ENCODE measurements around the gene VRK2. TPM values are rescaled to one million over a fixed set of nuclear protein-coding genes. Genes with fewer than 3 reads are reported as not detected.
"Not testable (repeated sequence)": the region's sequence is repeated elsewhere in the genome, so short reads cannot be mapped to it uniquely, and the experiment has no call there.

The VRK2 gene
- total RNA-seq, 1 donor: 22.1 TPM

DNA sequence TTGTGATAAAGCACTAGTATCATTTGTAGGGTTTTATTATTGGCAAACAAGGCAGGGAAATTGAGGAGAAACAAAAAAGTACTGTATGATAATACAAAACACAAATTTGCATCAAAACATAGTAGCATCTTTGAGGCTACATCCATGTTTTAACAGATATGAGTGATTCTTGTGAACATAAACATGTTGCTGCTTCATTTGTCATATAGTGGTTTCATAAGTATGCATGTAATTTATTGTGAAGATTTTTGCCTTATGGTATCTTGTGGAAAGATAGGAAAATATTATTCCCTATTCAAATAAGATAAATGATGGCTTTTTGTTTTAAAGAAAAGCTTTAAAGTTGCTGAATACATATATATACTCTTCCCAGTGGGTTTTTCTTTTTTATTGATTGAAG is 60.3 kb downstream of the VRK2 start:
- Histone ChIP-seq H3K27ac (ENCODE audit: low read depth, low read length) (peak overlapping the region; percentile 92), H2AFZ (ENCODE audit: low read length) (no peak overlapping the region), H3K79me2 (ENCODE audit: insufficient read depth, low read length) (no peaks in the 10 kb centered on the region), H3K4me1 (ENCODE audit: insufficient read depth, low read length) (peaks cover 27% of the 10 kb centered on the region), H3K27me3 (ENCODE audit: insufficient read depth, low read length) (no peaks in the 10 kb centered on the region), H3K36me3 (ENCODE audit: insufficient read depth, low read length) (no peaks in the 10 kb centered on the region), H4K20me1 (ENCODE audit: insufficient read depth, low read length) (no peaks in the 10 kb centered on the region), H3K4me3 (ENCODE audit: insufficient read depth, low read length) (no peak overlapping the region), H3K9me3 (ENCODE audit: low read depth, low read length) (no peaks in the 10 kb centered on the region), H3K4me2 (ENCODE audit: insufficient read depth, low read length) (no peak overlapping the region)
- DNase-seq (ENCODE audit: insufficient read length, low spot score, missing footprints): no peak
- TF ChIP-seq, protein P1, sequence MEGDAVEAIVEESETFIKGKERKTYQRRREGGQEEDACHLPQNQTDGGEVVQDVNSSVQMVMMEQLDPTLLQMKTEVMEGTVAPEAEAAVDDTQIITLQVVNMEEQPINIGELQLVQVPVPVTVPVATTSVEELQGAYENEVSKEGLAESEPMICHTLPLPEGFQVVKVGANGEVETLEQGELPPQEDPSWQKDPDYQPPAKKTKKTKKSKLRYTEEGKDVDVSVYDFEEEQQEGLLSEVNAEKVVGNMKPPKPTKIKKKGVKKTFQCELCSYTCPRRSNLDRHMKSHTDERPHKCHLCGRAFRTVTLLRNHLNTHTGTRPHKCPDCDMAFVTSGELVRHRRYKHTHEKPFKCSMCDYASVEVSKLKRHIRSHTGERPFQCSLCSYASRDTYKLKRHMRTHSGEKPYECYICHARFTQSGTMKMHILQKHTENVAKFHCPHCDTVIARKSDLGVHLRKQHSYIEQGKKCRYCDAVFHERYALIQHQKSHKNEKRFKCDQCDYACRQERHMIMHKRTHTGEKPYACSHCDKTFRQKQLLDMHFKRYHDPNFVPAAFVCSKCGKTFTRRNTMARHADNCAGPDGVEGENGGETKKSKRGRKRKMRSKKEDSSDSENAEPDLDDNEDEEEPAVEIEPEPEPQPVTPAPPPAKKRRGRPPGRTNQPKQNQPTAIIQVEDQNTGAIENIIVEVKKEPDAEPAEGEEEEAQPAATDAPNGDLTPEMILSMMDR (IDR thresholded peaks at IDR 0.05; ENCODE audit: extremely low read depth, low read depth, low read length): no peak

DNA sequence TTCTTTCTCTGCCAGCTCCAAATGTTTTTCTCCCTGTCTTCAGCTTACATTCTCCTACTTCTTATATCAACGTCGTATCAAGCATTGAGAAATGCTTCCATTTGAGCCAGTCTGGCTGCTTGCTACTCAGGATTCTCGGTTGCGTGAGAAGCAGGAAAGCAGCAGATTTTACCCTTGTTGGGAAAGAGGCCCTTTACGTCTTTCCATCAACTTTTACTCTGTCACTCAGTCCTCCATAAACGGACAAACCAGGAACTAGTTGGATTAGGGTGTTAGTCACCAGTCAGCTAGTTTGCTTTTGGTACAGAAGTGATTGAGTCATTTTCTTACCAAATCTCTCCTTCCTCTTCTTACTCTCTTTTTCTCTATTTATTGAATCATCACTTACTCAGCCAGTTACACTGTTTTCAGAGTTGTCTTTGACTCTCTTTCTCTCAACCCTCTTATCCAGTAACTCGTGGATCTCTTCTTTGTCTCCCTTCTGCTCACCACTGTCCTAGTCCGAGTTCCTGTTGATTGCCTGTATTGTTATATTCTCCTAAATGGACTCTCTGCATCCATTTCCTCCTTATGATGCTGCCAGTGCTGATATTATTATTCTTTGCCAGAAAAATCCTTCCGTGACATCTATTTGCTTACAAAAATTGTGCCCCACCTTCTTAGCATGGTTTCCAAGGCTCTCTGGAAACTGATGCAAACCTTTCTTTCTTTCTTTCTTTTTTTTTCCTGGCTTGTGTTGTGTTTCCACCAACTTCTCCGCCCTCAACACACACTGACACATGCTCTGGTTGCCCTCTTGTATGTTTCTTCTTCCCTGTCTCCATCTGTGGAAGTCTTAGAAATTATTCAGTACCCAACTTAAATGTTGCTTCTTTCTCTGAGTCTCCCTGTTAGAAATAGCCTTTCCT is 61.5 kb downstream of the VRK2 start:
- Histone ChIP-seq H3K79me2 (ENCODE audit: insufficient read depth, low read length) (no peaks in the 10 kb centered on the region), H3K4me2 (ENCODE audit: insufficient read depth, low read length) (peak overlapping the region; percentile 70), H3K4me1 (ENCODE audit: insufficient read depth, low read length) (peaks cover 33% of the 10 kb centered on the region), H3K27me3 (ENCODE audit: insufficient read depth, low read length) (no peaks in the 10 kb centered on the region), H3K36me3 (ENCODE audit: insufficient read depth, low read length) (no peaks in the 10 kb centered on the region), H3K9me3 (ENCODE audit: low read depth, low read length) (no peaks in the 10 kb centered on the region), H3K27ac (ENCODE audit: low read depth, low read length) (peak overlapping the region; percentile 92), H2AFZ (ENCODE audit: low read length) (peak overlapping the region; percentile 81), H4K20me1 (ENCODE audit: insufficient read depth, low read length) (no peaks in the 10 kb centered on the region), H3K4me3 (ENCODE audit: insufficient read depth, low read length) (peak overlapping the region; percentile 40)
- DNase-seq (ENCODE audit: insufficient read length, low spot score, missing footprints): peak; percentile 32
- TF ChIP-seq, protein P1 (IDR thresholded peaks at IDR 0.05; ENCODE audit: extremely low read depth, low read depth, low read length): no peak

DNA sequence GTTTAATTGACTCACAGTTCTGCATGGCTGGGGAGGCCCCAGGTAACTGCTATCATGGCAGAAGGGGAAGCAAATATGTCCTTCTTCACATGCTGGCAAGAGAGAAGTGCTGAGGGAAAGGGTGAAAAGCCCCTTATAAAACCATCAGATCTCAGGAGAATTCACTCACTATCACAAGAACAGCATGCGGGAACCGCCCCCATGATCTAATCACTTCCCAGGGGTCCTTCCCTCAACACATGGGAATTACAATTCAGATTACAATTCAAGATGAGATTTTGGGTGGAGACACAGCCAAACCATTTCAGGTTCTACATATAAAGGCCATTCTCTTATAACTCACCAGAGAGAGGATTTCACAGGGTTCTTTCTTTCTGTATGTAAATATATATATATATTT is 62.9 kb downstream of the VRK2 start:
- Histone ChIP-seq H3K9me3 (ENCODE audit: low read depth, low read length) (no peaks in the 10 kb centered on the region), H3K36me3 (ENCODE audit: insufficient read depth, low read length) (no peaks in the 10 kb centered on the region), H2AFZ (ENCODE audit: low read length) (no peak overlapping the region), H3K4me1 (ENCODE audit: insufficient read depth, low read length) (peaks cover 34% of the 10 kb centered on the region), H3K27ac (ENCODE audit: low read depth, low read length) (peak overlapping the region; percentile 92), H3K79me2 (ENCODE audit: insufficient read depth, low read length) (no peaks in the 10 kb centered on the region), H3K27me3 (ENCODE audit: insufficient read depth, low read length) (no peaks in the 10 kb centered on the region), H3K4me2 (ENCODE audit: insufficient read depth, low read length) (no peak overlapping the region), H4K20me1 (ENCODE audit: insufficient read depth, low read length) (no peaks in the 10 kb centered on the region), H3K4me3 (ENCODE audit: insufficient read depth, low read length) (no peak overlapping the region)
- no peak for DNase-seq (ENCODE audit: insufficient read length, low spot score, missing footprints)
- TF ChIP-seq, protein P1 (IDR thresholded peaks at IDR 0.05; ENCODE audit: extremely low read depth, low read depth, low read length): no peak

DNA sequence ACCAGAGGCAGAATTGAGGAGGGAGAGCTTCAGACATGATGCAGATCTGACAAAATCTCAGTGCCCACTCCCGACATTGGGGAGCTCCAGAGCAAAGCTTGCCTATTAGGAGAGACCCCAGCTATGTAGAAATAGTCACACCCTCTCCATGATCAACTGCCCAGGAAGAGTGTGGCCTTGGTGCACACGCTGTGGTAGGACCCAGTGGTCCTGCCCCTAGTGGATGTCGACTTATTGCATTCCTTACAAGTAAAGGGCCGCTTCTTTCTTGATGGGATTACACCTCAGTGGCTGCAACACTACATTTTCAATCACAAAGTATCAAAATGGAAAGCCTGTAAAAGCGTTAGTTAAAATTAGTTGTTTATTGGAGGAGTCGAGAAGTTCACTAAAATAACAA is 64.2 kb downstream of the VRK2 start:
- no peaks in the 10 kb centered on the region for H4K20me1 ChIP-seq (ENCODE audit: insufficient read depth, low read length)
- no peaks in the 10 kb centered on the region for H3K27me3 ChIP-seq (ENCODE audit: insufficient read depth, low read length)
- no peak overlapping the region for H2AFZ ChIP-seq (ENCODE audit: low read length)
- no peak overlapping the region for H3K4me2 ChIP-seq (ENCODE audit: insufficient read depth, low read length)
- H3K36me3 ChIP-seq (ENCODE audit: insufficient read depth, low read length): no peaks in the 10 kb centered on the region
- no peaks in the 10 kb centered on the region for H3K79me2 ChIP-seq (ENCODE audit: insufficient read depth, low read length)
- H3K27ac ChIP-seq (ENCODE audit: low read depth, low read length): no peak overlapping the region
- H3K9me3 ChIP-seq (ENCODE audit: low read depth, low read length): no peaks in the 10 kb centered on the region
- no peak overlapping the region for H3K4me3 ChIP-seq (ENCODE audit: insufficient read depth, low read length)
- DNase-seq (ENCODE audit: insufficient read length, low spot score, missing footprints): no peak
- TF ChIP-seq, protein P1 (IDR thresholded peaks at IDR 0.05; ENCODE audit: extremely low read depth, low read depth, low read length): no peak
- peaks cover 34% of the 10 kb centered on the region for H3K4me1 ChIP-seq (ENCODE audit: insufficient read depth, low read length)

DNA sequence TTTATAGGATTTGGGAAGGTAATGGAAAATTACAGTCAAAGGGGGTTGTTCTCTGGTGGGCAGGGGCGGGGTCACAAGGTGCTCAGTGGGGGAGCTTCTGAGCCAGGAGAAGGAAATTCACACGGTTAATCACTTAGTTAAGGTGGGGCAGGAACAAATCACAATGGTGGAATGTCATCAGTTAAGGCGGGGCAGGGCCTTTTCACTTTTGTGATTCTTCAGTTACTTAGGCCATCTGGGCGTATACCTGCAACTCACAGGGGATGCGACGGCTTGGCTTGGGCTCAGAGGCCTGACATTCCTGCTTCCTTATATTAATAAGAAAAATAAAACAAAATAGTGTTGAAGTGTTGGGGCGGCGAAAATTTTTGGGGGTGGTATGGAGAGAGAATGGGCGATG is 67.0 kb downstream of the VRK2 start:
- H3K9me3 ChIP-seq (ENCODE audit: low read depth, low read length); H3K79me2 ChIP-seq (ENCODE audit: insufficient read depth, low read length); DNase-seq (ENCODE audit: insufficient read length, low spot score, missing footprints); H2AFZ ChIP-seq (ENCODE audit: low read length); H3K4me2 ChIP-seq (ENCODE audit: insufficient read depth, low read length); H3K4me3 ChIP-seq (ENCODE audit: insufficient read depth, low read length); H4K20me1 ChIP-seq (ENCODE audit: insufficient read depth, low read length); H3K27ac ChIP-seq (ENCODE audit: low read depth, low read length); H3K36me3 ChIP-seq (ENCODE audit: insufficient read depth, low read length); H3K27me3 ChIP-seq (ENCODE audit: insufficient read depth, low read length): not testable (repeated sequence)
- H3K4me1 ChIP-seq (ENCODE audit: insufficient read depth, low read length): peaks cover 15% of the 10 kb centered on the region

Measured in osteoblast (primary cell).